Stimulated activated CD4-positive, alpha-beta T cell treated with anti-CD3 and anti-CD28 coated beads, Interleukin-1b, Interleukin-23, amount 100 ng/mL, for 24 hours (primary cell): ENCODE measurements around the gene PEAR1.

Experiments
- DNase-seq, 4 experiments: peaks; one replicate each; pipeline ENCODE4 v3.0.0-alpha.2; 2020; ENCODE audit warnings: low read depth in 4 of 4, low spot score in 1 of 4

PEAR1 gene

DNA sequence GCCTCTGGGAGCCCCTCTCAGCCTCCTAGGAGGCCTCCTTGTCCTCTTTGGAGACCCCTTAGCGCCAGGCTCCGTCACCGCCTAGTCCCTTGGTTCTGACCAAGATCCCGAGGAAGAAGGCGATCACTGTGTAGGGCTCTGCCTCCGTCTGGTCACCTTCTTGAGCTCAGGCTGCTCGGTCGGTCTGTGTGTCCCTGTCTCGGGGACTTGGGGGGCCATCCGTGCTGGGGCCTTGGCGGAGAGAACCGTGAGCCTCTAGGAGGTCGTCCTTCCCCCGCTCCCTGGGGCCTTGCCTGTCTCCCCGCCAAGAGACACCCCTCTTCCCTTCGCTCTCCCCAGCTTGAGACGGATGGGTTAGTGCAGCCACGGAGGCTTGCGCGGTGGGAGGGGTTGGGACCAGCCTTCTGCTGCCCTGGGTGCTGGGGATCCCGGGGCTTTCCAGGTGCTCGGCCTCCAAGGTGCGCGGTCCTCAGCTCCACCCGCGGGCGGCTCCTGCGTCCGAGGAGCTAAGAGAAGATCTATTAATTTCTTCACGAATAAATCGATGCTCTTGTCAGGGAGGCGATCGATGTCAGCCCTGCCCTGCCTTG, 33.9 kb upstream of the PEAR1 start:
- peak in 1 of 4 experiments; percentile 9 for DNase-seq

DNA sequence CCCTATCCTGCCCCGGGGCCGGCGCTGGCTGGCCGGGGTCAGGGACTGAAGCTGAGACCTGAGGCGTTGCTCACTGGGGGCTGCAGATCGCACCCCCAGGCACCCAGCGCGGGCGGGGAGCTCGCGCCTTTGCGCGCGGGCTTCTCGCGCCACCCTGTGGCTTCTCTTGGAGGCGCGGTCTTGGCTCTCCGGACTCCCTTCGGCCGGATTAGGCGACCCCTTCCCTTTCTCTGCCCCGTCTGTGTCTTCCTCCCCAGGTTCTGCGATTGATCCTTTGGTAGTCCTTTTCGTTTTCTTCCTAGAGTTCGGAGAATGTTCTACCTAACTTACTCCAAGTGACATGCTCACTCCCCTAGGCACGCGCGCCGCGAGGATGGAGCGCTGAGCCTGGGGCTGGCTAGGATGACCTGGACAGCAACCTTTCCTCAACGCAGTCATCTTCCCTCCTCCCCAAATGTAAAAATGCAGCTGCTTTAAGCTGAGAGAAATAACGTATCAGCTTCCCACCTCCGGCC, 33.3 kb upstream of the PEAR1 start:
- peak in 3 of 4 experiments; percentile 34 to 40 (median 35) for DNase-seq

DNA sequence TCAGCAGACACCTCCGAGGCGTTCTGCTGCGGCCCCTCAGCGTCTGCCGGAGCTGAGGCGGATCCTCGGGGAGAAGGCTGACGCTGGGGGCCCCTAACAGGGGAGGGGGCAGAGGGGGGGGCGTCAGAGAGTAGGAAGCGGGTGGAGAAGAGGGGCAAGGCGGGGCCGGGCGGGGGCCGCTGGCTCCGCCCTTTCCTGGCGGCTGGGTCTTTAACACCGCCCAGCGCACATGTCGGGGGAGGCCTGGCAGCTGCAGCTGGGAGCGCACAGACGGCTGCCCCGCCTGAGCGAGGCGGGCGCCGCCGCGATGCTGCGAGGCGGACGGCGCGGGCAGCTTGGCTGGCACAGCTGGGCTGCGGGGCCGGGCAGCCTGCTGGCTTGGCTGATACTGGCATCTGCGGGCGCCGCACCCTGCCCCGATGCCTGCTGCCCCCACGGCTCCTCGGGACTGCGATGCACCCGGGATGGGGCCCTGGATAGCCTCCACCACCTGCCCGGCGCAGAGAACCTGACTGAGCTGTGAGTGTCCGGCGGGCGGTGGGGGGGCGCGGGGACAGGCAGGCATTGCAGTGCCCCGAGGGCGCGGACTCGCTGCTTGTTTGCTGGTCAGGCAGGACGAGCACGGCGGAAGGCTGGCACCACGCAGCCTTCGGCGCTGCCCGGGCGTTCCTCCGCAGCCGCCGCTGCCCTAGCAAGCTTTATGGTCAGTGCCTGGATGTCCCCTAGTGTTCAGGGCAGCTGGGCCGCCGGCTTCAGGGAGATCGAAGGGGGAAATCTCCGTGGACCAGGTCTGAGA, 32.7 kb upstream of the PEAR1 start, which contains the start of gene NTRK1:
NTRK1 (plus strand) TSS at position 238 of the 796 bp plus-strand sequence; CDS start at position 308, 70 bp downstream.
- peak in 1 of 4 experiments; percentile 36 for DNase-seq

DNA sequence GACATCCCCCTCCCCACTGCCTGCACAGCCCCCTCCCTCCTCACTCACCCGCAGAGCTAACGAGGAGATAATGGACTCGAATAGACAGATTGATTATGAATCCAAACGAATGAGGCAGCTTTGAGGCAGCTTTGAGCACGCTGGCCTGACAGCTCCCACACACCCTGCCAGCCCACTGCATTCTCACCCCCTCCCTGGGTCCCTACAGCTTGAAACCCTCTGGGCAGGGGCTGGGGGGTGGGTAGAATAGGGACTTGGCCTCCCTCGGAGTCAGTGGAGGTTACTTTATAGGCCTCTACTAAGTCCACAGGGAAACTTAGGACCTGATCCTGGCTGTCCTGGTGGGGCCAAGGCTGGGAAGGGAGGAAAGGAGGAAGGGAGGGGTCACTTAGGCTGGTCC, 30.9 kb upstream of the PEAR1 start:
- no peak for DNase-seq

DNA sequence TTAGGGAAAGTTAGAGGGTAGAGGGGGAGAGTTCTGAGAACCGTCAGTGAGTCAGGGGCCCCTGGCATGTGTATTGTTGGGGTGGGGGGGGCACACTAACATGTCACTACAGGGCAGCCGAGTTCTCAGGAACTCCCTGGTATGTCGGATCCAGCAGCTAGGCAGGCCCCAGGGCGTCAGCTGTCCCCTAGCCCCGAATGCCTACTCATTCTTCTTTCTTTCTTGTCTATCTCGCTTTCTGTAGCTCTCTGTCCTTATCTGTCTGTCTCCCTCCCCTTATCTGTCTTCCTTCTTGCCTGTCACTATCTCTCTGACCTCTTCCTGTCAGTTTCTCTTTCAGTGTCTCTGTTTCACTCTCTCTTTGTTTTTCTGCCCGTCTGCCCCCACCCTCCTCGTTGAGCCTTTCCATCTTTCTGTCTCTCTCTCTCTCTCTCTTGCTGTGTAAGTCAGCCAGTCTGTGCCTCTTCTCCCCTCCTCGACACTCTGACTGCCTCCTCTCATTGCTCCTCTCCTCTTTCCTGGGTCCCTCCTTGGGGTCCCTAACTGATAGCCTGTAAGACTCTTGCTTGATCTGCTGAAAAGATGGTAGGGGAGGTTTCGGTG, 30.4 kb upstream of the PEAR1 start:
- no peak for DNase-seq

DNA sequence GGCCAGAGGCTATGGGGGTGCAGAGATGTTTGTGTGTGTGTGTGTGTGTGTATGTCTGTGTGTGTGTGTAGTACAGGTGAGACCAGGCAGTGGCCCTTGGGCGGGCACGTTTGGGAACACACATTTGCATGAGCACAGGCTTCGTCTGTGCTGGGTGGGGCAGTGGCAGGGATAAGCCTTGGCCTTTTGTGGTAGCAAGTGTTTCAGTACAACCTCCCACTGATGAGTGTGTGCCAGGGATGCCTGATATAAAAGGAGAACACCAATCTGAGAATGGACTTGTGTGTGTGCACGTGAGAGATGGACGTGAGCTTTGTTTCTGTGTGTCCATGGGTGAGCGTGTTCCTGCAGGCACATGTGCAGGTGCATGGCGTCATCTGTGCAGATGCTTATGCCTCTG, 29.9 kb upstream of the PEAR1 start:
- no peak for DNase-seq

DNA sequence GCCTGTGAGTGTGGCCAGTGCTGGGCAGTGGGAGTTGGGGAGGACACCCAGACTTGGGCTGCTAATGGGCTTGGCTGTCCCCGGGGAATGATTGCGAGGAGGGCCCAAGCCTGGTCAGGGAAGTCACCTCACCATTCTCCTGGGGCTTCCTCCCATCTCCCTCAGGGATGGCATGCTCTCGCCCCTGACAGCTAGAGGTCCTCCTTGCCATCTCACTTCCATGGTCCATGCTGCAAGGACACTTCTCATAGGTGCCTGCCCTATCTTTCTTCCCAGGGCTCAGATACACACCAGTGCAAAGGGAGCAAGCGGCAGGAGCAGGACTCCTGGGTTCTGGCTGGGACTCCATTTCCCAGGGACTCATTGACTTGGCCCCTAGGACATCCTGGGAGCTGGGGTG, 28.7 kb upstream of the PEAR1 start:
- no peak for DNase-seq

DNA sequence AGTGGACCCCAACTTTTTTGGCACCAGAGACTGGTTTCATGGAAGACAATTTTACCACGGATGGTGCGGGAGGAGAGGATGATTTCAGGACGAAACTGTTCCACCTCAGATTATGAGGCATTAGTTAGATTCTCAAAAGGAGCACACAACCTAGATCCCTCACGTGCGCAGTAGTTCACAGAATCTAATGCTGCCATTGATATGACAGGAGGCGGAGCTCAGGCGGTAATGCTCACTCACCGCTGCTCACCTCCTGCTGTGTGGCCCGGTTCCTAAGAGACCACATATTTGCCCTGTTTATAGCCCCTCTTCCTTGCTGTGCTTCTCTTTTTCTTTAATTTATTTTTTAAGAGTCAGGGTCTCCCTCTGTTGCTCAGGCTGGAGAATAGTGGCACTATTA, 28.3 kb upstream of the PEAR1 start:
- no peak for DNase-seq

DNA sequence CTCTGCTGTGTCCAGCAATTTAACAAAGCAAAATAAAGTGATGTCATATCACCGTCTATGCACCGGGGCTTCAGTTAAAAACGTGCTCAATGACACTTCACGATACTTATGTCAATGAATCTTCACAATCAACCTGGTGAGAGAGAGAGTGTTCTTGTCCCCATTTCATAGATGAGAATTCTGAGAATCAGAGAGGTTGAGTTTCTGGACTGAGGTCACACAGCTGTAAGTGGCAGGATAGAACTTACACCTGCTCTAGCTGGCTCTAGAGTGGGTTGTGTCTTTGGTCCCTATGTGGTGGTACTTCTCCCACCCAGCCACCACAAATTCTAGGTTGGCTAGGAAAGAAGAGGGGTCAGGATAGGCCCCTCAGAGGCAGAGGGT, 27.7 kb upstream of the PEAR1 start:
- no peak for DNase-seq

DNA sequence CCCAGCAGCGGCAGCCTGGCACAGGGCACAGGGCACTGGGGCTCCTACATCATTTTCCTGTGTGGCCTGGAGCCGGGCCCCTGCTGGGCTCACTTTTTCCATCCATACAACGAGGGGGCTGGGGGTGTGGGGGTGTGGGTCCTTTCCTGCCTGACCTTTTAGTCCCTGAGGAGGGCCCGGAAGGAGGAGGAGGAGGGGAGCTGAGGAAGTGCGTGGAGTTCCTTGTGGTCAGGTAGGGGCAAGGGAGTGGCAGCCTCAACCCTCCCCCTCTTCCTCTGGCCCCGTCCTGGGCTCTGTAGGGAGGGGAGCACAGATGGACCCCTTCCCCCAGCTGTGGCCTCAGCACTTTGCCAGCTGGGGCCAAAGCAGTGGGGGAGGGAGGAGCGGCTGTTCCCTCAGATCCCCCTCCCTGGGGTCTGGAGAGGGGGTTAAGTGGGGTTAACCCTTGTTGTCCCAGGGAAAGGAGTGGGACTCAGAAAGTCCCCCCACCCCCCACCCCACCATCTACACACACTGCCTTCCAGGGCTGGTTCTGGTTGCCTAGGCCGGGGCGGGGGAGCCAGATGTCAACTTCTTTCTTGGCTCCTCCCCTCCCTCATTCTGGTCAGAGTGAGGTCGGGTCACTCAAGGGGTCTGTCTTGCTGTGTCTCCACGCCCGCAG, 27.1 kb upstream of the PEAR1 start:
- no peak for DNase-seq

DNA sequence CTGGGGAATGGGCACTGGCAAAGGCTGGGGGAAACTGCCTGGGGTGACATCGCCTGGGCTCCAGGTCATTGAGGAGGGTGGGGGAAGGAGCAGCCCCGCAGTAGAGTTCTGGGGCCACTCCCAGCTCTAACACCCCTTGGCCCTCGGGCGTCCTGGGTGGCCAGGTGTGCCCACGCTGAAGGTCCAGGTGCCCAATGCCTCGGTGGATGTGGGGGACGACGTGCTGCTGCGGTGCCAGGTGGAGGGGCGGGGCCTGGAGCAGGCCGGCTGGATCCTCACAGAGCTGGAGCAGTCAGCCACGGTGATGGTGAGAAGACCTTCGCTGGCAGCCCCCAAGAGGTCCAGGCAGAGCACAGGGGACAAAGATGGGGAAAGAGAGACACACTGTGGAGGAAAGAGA, 25.2 kb upstream of the PEAR1 start:
- DNase-seq, result no peak

DNA sequence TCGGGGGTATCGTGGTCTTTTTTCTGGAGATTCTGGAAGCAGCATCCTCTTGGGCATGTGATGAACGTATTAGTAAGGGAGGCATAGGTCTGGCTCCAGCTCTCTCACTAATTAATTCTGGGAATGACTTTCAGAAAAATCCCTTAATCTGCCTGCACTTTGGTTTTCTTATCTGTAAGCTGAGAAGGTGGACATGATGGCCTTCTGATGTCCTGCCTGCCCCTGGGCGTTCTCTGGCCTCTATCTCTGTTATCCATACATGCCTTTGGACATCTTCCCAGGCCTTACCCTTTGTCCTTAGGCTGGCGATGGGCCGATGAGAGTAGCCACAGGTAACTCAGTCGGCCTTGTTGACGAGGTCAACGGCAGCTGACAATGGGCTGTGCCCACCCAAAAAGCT, 24.1 kb upstream of the PEAR1 start:
- DNase-seq, result no peak

DNA sequence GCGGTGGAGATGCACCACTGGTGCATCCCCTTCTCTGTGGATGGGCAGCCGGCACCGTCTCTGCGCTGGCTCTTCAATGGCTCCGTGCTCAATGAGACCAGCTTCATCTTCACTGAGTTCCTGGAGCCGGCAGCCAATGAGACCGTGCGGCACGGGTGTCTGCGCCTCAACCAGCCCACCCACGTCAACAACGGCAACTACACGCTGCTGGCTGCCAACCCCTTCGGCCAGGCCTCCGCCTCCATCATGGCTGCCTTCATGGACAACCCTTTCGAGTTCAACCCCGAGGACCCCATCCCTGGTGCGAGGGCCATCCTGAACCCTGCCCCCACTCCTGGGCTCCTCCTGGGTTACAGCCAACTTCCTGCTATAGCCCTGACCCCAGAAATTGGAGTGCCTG, 19.9 kb upstream of the PEAR1 start:
- no peak for DNase-seq

DNA sequence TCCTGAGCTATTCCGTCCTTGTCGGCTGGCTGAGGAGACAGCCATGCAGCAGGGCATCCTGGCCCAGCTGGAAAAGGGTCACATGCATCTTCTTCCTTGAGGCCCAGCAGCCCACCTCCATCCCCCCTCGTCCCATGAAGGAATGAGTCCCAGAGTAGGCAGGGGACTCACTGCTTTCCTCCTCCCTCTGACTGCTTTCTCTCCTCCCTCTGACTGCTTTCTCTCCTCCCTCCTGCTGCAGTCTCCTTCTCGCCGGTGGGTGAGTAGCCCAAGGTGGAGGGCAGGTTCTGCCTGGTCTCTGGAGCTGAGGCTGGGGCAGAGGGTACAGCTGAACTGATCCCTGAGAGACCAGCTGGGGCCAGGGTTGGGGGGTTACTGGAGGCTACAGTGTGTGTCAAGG, 19.4 kb upstream of the PEAR1 start:
- no peak for DNase-seq

DNA sequence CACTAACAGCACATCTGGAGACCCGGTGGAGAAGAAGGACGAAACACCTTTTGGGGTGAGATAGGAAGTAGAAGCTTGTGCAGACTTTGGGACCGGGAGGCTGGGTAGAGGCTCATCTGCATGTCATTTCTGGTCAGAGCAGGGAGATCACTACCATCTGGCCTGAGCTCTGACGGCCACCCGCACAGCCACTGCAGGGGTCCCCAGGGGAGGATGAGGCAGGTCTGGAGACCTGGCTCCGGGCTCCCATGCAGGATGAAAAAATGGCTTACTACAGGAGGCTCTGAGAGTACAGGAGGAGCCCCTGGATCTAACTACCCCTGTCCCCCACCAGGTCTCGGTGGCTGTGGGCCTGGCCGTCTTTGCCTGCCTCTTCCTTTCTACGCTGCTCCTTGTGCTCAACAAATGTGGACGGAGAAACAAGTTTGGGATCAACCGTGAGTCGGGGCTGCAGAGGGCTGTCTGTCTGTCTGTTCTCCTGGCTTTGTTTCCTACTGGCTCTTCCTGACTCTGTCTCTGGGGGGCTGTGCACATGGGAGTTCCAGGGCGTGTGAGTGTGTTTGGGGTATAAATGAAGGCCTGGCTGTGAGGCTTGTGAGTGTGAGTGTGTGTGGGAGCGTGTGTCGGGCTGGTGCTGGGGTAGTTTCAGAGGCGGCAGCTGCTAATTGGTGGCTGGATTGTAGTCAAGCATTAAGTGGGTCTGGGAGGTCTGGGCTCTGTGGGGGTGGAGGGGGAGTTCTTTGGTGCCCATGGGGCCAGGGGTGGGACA, 18.8 kb upstream of the PEAR1 start:
- no peak for DNase-seq

DNA sequence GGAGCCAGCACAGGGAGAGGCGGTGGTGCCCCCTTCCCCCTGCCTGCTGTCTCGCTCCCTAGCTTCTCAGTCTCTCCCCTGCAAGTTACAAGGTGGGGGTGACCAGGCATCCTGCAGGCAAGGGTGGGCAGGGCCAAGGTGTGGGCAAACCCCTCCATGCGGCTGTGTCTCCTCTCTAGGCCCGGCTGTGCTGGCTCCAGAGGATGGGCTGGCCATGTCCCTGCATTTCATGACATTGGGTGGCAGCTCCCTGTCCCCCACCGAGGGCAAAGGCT, 18.2 kb upstream of the PEAR1 start:
- DNase-seq, result no peak

DNA sequence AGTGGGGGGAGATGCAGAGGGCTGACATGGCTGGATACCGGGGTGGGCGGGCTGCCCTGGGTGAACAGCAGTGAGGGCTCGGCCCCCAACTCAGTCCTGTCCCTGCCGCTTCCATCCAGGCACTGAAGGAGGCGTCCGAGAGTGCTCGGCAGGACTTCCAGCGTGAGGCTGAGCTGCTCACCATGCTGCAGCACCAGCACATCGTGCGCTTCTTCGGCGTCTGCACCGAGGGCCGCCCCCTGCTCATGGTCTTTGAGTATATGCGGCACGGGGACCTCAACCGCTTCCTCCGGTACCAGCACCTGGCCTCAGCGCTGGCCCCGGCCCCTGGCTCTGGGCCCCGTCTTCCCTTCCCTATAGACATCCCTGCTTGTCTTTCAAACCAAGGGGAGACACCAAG, 17.2 kb upstream of the PEAR1 start:
- DNase-seq, result no peak

DNA sequence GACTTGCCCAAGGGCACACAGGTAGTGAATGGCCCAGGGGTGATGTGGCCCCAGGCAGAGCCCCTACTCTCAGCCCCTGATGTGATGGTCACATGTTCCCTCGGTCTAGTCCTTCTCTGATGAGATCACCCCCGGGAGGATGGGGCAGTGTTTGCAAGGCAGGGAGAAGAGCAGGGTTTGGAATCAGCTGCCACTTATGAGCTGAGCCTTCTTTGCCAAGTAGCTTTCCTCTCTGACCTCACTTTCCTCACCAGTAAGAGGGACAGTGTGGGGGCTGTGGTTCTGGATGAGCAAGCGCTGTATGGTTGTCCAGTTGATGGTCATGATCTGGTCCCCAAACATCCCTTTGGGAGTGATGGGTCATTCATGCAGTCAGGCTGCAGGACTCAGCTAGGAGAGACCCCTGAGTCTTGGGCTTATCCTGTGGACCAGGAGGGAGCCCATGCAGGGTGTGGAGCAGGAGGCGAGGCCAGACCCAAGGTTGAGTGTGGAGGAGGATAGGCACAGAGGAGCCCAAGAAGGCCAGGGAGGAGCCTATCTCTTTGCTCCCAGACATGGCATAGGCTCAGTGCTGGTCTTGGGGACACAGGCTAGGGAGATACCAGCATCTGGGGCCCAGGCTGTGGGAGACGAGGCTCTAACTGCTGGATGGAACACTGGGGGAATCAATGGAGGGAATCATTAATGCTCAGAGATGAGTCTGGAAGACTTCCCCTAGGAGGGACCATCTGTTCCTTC, 15.9 kb upstream of the PEAR1 start:
- no peak for DNase-seq

DNA sequence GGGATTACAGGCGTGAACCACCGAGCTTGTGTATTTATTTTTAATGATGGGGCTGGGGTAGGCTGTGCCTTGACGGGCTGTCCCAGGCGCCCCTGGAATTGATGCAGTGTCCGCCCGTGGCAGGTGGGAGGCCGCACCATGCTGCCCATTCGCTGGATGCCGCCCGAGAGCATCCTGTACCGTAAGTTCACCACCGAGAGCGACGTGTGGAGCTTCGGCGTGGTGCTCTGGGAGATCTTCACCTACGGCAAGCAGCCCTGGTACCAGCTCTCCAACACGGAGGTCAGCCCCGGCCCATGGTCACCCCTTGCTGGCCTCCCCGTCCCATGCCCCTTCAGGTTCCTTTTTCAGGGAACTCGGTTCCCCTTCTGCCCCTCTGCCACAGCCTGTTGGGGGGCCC, 13.6 kb upstream of the PEAR1 start:
- no peak for DNase-seq

DNA sequence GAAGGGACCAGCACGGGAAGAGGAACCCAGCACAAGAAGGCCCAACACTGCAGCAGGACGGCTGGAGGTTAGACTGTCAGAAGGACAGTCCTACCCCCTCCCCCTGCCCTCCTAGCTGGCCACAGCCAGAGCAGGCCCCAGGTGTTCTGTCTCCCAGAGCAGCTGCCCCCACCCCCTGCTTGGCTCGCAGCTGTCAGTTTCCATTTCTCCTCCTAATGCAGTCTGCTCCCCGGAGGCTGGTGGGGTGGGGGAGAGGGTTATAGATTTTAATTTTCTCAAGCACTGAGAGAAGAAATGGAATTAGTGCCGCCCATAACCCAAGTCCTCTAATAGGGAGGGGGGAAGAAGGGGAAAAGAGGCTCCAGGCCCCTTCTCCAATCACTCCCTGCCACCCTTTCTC, 13.0 kb upstream of the PEAR1 start:
- no peak for DNase-seq

DNA sequence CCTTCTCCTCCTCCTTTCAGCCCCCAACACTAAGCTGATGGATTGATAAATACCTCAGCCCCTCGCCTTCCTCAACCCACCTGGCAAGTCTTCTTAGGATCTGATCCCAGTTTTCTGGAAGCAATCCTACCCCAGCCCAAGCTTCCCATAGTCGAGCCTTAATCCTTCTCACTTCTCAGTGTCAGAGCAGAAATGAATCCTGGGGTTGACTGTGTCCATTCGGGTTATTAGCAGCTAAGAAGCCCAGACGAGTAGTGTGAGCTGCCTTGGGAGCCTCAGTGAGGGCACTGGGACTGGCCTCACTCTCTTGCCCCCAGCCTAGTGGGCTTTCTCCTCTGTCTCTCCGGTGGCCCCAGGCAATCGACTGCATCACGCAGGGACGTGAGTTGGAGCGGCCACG, 12.4 kb upstream of the PEAR1 start:
- DNase-seq, result no peak
